Measurements from ENCODE around the gene TMEM220. TPM values are rescaled to one million over a fixed set of nuclear protein-coding genes. Genes with fewer than 3 reads are reported as not detected.

The TMEM220 gene
- total RNA-seq, 1 experiment from 2014 or later: 0.32 TPM

DNA sequence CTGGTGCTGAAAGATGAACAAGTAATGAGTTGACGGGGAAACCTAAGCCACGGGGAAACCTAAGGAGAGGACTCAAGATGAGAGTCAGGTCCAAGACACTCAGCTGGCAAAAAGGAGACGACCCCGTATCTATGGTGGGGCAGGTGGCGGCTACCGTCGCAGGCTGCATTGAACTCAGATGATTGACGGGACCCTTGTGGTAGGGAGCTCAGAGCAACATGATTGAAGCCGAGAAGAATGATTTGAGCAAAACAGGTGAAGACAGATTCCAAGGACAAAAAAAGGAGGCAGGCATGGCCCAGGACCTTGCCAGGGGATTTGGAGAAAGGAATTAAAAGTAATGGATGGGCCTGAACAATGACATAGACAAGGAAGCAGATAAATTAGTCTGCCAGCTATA lies 65.3 kb downstream of the TMEM220 start:
- no peak for DNase-seq (ENCODE audit: low read depth)

Other genes starting within 250 kb of the TMEM220 start
- gene MYH1, start 211.5 kb downstream of the TMEM220 start, total RNA-seq (2014; rRNA removed; shearing (Covaris generic)): not detected in 2 replicates
- not detected in 2 replicates for gene MYH2, start 180.4 kb downstream of the TMEM220 start, total RNA-seq (2014; rRNA removed; shearing (Covaris generic))
- under 0.01 and 0.30 TPM in 2 replicates for gene MYH3, start 72.7 kb downstream of the TMEM220 start, total RNA-seq (2014; rRNA removed; shearing (Covaris generic))
- 19.9 and 29.5 TPM in 2 replicates for gene SCO1, start 32.5 kb downstream of the TMEM220 start, total RNA-seq (2014; rRNA removed; shearing (Covaris generic))
- gene ADPRM, start 32.4 kb downstream of the TMEM220 start, total RNA-seq (2014; rRNA removed; shearing (Covaris generic)): 3.5 and 9.5 TPM in 2 replicates
- not detected in 2 replicates for gene TMEM238L, start 74.1 kb upstream of the TMEM220 start, total RNA-seq (2014; rRNA removed; shearing (Covaris generic))
- not detected in 2 replicates for gene PIRT, start 108.1 kb upstream of the TMEM220 start, total RNA-seq (2014; rRNA removed; shearing (Covaris generic))